Measurements from ENCODE around the gene PLOD1. TPM values are rescaled to one million over a fixed set of nuclear protein-coding genes. Genes with fewer than 3 reads are reported as not detected.
"Not testable (repeated sequence)": the region's sequence is repeated elsewhere in the genome, so short reads cannot be mapped to it uniquely, and the experiment has no call there.

The PLOD1 gene
- total and polyA plus RNA-seq, 2 donors (not counting 1 experiment from before 2014, with no cell fraction given), result 10.4 to 13.4 TPM

DNA sequence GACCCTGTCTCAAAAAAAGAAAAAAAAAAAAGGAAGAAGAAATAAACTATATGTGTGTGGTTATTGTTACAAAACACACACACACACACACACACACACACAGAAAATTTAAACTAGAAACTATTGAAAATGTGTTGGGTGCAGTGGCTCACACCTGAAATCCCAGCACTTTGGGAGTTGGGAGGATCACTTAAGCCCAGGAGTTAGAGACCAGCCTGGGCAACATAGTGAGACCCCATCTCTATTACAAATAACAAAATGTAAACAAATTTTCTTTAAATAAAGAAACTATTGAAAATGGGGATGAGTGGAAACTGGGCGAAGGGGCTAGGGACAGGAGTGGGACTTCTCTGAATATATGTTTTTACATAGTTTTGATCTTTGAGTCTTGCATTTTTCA is 31.3 kb upstream of the PLOD1 start:
- no peak overlapping the region for H3K4me2 ChIP-seq (replicated peaks; ENCODE audit: low read depth, low read length, poor library complexity, severe bottlenecking)
- Mint-ChIP-seq H3K9me3 (ENCODE audit: insufficient read depth) (no peaks in the 10 kb centered on the region), H3K27me3 (peaks cover 12% of the 10 kb centered on the region), H3K4me3 (no peak overlapping the region), H3K4me1 (peaks cover 13% of the 10 kb centered on the region), H3K27ac (no peak overlapping the region)
- TF ChIP-seq, protein P1, sequence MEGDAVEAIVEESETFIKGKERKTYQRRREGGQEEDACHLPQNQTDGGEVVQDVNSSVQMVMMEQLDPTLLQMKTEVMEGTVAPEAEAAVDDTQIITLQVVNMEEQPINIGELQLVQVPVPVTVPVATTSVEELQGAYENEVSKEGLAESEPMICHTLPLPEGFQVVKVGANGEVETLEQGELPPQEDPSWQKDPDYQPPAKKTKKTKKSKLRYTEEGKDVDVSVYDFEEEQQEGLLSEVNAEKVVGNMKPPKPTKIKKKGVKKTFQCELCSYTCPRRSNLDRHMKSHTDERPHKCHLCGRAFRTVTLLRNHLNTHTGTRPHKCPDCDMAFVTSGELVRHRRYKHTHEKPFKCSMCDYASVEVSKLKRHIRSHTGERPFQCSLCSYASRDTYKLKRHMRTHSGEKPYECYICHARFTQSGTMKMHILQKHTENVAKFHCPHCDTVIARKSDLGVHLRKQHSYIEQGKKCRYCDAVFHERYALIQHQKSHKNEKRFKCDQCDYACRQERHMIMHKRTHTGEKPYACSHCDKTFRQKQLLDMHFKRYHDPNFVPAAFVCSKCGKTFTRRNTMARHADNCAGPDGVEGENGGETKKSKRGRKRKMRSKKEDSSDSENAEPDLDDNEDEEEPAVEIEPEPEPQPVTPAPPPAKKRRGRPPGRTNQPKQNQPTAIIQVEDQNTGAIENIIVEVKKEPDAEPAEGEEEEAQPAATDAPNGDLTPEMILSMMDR (IDR thresholded peaks at IDR 0.05), result no peak
- no peak for TF ChIP-seq EZH2 (IDR thresholded peaks at IDR 0.05; ENCODE audit: borderline replicate concordance, insufficient read depth, low read depth, low read length, poor library complexity, severe bottlenecking)
- peaks cover 0 to 3% (median 0%) of the 10 kb centered on the region in 3 donors for H3K9me3 ChIP-seq (ENCODE audit: control extremely low read depth in 1 of 3, control insufficient read depth in 2 of 3, insufficient read depth in 1 of 3, low read length in 2 of 3)
- no peaks in the 10 kb centered on the region for H3K36me3 ChIP-seq (replicated peaks in 1 of 2; ENCODE audit: control extremely low read depth in 1 of 2, control insufficient read depth in 1 of 2, extremely low read depth in 1 of 2, insufficient read depth in 2 of 2, low read length in 1 of 2)
- POLR2A ChIA-PET, result interaction anchor here (0.6 kb wide), 1 partner anchor 247 kb away, joined by 6 read pairs; no protein-coding TSS in a partner anchor
- DNase-seq, result no peak
- H3K4me3 ChIP-seq (ENCODE audit: control extremely low read depth in 1 of 5, extremely low read depth in 1 of 5, insufficient read depth in 1 of 5, low read depth in 2 of 5, low read length in 4 of 5), result no peak overlapping the region
- H3K79me2 ChIP-seq (ENCODE audit: control insufficient read depth, insufficient read depth, low read length), result peaks cover 3% of the 10 kb centered on the region
- H2AFZ ChIP-seq (ENCODE audit: insufficient read depth, low read depth, low read length, poor library complexity, severe bottlenecking), result no peak overlapping the region
- no CpG with 5 or more reads among the region's 1 CpG for WGBS (ENCODE audit: insufficient coverage)
- ATAC-seq (ENCODE audit: low read depth), result no peak
- CTCF ChIA-PET, result interaction anchor here (0.6 kb wide), 1 partner anchor 260 kb away, joined by 5 read pairs; no protein-coding TSS in a partner anchor
- no peaks in the 10 kb centered on the region for H4K20me1 ChIP-seq (ENCODE audit: control insufficient read depth, insufficient read depth, low read length, poor library complexity, severe bottlenecking)
- intact Hi-C loops (cut with micrococcal nuclease), result loop anchor here (10.0 kb wide), 1 partner anchor 252 kb away; no protein-coding TSS in a partner anchor
- peaks cover 0 to 14% (median 9%) of the 10 kb centered on the region in 4 experiments for H3K27me3 ChIP-seq (replicated peaks in 1 of 4; ENCODE audit: control extremely low read depth in 1 of 4, control insufficient read depth in 3 of 4, insufficient read depth in 4 of 4, low read length in 3 of 4)
- no peak overlapping the region for H3K9ac ChIP-seq (ENCODE audit: low read length)
- no peak overlapping the region for H3K27ac ChIP-seq (ENCODE audit: low read length in 2 of 2)
- H3K4me1 ChIP-seq (ENCODE audit: control insufficient read depth in 2 of 2, insufficient read depth in 2 of 2, low read length in 2 of 2), result peaks cover 3 to 11% of the 10 kb centered on the region in 2 donors

DNA sequence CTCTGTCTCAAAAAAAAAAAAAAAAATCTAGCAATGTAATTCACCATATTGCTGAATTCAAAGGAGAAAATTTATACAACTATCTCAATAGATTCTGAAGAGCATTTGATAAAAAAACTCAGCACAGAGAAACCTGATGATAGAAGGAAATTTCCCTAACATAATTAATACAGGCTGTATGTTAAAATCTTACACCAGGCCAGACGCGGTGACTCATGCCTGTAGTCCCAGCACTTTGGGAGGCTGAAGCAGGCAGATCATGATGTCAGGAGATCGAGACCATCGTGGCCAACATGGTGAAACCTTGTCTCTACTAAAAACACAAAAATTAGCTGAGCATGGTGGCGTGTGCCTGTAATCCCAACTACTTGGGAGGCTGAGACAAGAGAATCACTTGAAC is 30.4 kb upstream of the PLOD1 start:
- H2AFZ ChIP-seq (ENCODE audit: insufficient read depth, low read depth, low read length, poor library complexity, severe bottlenecking); H3K36me3 ChIP-seq (replicated peaks in 1 of 2; ENCODE audit: control extremely low read depth in 1 of 2, control insufficient read depth in 1 of 2, extremely low read depth in 1 of 2, insufficient read depth in 2 of 2, low read length in 1 of 2); DNase-seq; H3K79me2 ChIP-seq (ENCODE audit: control insufficient read depth, insufficient read depth, low read length); H3K9me3 Mint-ChIP-seq (ENCODE audit: insufficient read depth); H4K20me1 ChIP-seq (ENCODE audit: control insufficient read depth, insufficient read depth, low read length, poor library complexity, severe bottlenecking); H3K4me3 ChIP-seq (ENCODE audit: control extremely low read depth in 1 of 5, extremely low read depth in 1 of 5, insufficient read depth in 1 of 5, low read depth in 2 of 5, low read length in 4 of 5); H3K9me3 ChIP-seq (ENCODE audit: control extremely low read depth in 1 of 3, control insufficient read depth in 2 of 3, insufficient read depth in 1 of 3, low read length in 2 of 3); H3K27ac Mint-ChIP-seq; H3K27me3 ChIP-seq (replicated peaks in 1 of 4; ENCODE audit: control extremely low read depth in 1 of 4, control insufficient read depth in 3 of 4, insufficient read depth in 4 of 4, low read length in 3 of 4); H3K9ac ChIP-seq (ENCODE audit: low read length); ATAC-seq (ENCODE audit: low read depth); H3K27ac ChIP-seq (ENCODE audit: low read length in 2 of 2); H3K4me3 Mint-ChIP-seq; H3K4me2 ChIP-seq (replicated peaks; ENCODE audit: low read depth, low read length, poor library complexity, severe bottlenecking); H3K27me3 Mint-ChIP-seq: not testable (repeated sequence)
- peaks cover 3 to 11% of the 10 kb centered on the region in 2 donors for H3K4me1 ChIP-seq (ENCODE audit: control insufficient read depth in 2 of 2, insufficient read depth in 2 of 2, low read length in 2 of 2)
- WGBS (ENCODE audit: insufficient coverage), result no CpG with 5 or more reads among the region's 5 CpGs
- ChIA-PET POLR2A (interaction anchor here (0.6 kb wide), 1 partner anchor 248 kb away, joined by 6 read pairs; no protein-coding TSS in a partner anchor), CTCF (interaction anchor here (1.0 kb wide), 1 partner anchor 65 kb away, joined by 3 read pairs; no protein-coding TSS in a partner anchor)
- intact Hi-C loops (cut with micrococcal nuclease), result loop anchor here (10.0 kb wide), 1 partner anchor 251 kb away; no protein-coding TSS in a partner anchor
- peaks cover 15% of the 10 kb centered on the region for H3K4me1 Mint-ChIP-seq

All from B cell (primary cell).